GM21447 (cell line): ENCODE measurements around the gene CBR1.
"Not testable (repeated sequence)": the region's sequence is repeated elsewhere in the genome, so short reads cannot be mapped to it uniquely, and the experiment has no call there.

Source experiments
- ATAC-seq: cut with Tn5 transposase; IDR thresholded peaks from one replicate; pipeline ENCODE4 v1.9.1; 2021; ENCODE audit not compliant: unreplicated experiment

Gene CBR1

DNA sequence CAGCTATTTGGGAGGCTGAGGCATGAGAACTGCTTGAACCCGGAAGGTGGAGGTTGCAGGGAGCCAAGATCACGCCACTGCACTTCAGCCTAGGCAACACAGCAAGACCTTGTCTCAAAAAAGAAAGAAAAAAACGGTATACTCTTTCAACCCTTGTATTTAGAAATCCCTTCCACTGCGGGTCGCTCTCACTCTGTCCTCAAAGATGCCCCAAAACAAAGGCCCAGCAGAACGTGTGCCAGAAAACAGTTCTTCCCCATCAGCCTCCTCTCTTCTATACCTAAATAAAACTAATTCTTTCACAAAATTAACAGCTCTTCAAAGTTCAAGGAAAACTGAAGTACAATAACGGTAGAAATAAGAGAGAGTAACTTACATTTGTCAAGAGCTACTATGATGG is 22.7 kb upstream of the CBR1 start:
- no peak for ATAC-seq

DNA sequence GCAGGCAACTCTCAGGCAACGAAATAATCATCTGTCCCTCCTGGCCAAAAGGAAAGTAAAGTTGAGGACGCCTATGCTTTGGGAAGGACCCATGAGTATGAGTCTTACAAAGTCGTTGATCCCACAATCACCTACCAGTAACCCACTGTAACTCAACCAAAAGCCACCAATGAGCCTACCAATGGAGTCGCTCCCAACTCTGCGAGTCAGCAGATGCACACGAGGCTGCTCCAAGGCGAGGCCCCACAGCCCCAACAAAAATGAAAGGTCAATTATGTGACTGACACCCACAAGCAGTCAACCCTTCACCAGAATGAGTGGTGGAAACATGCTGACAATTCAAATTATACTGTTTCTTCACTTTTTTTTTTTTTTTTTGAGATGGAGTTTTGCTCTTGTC is 21.5 kb upstream of the CBR1 start:
- ATAC-seq = no peak

DNA sequence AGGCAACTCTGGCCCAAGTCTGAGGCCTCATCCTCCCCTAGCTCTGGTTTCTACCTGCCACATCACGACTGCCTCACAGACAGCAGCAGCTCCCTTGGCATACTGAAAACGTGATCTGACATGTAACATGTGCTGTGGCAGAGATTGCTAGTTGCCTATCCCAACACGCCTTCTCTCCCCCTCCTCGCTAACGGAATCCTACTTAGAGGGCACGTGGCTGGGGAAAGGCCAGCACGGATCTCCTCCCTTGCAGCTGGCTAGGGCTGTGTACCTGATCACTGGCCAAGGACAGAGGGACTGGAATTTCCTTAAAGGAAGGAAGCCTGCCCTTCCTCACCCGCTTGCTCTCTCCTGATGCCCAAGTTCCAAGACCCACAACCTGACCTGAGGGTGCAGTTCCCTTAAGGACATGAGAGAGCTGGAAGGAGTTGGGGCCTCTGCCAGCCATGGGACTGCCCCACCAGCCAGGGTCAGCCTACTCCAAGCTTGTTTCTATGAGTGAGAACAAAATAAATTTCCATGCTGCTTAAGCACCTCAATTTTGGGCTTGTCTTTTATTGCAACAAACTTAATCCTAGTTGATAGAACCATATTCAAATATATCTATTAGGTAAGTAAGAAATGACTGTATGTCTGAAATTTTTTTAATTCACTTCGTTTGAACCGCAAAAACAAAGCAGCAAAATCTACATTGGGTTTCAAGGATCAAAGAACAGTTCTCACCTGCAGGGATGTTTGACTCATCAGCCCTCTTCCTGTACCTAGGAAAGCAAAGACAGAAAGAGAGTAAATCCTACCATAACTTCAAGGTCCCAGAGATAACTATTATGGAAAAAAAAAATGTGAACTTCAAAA is 16.7 kb upstream of the CBR1 start:
- ATAC-seq = no peak

DNA sequence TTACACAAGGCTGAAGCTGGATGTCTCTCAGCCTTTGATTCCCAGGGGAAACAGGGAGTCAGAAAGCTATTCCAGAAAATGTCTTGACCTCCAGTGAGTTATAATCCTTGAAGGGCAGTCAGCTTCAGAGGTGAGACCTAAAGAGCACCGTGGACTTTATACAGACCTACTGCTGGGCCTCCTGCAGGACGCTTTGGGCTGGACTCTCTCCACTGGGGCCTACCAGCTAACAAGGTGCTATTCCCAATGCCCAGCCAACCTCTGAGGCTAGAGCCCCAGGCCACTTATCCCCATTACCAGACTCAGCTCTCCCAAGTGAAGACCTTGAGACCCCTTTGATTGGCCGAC is 16.1 kb upstream of the CBR1 start:
- ATAC-seq = no peak

DNA sequence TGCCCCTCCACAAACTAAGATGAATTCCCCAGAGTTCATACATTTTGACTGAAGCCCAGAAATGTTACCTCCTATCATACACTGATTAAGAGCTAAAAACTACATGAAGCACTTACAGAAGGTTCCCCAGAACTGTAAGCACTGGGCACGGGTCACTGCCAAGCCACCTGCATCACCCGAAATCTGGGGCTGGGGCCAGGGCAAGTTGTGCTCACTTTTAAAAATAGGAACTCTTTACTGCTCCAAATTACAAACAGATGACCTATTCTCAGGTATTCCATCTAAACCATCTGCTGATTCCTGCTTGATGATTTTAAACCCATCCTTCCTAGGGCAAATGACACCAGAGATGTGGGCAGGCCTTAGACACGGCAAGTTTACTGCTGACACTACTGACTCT is 14.3 kb upstream of the CBR1 start:
- ATAC-seq = no peak

DNA sequence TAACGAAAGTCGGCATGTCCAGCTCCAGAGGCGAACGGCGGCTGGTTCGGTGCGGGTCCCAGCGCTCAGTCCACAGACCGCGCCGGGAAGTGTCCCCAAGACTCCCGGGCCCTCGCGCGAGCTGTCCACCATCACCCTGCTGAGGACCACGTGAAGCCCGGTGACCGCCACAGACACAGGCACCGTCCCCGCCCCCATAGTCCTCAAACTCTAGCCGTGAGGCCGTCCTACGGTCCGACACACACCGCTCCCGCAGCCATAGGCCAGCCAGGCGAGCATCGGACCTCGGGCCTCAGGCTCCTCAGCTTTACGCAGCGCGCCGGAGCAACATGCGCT is 10.0 kb upstream of the CBR1 start:
- ATAC-seq = peak; percentile 38

DNA sequence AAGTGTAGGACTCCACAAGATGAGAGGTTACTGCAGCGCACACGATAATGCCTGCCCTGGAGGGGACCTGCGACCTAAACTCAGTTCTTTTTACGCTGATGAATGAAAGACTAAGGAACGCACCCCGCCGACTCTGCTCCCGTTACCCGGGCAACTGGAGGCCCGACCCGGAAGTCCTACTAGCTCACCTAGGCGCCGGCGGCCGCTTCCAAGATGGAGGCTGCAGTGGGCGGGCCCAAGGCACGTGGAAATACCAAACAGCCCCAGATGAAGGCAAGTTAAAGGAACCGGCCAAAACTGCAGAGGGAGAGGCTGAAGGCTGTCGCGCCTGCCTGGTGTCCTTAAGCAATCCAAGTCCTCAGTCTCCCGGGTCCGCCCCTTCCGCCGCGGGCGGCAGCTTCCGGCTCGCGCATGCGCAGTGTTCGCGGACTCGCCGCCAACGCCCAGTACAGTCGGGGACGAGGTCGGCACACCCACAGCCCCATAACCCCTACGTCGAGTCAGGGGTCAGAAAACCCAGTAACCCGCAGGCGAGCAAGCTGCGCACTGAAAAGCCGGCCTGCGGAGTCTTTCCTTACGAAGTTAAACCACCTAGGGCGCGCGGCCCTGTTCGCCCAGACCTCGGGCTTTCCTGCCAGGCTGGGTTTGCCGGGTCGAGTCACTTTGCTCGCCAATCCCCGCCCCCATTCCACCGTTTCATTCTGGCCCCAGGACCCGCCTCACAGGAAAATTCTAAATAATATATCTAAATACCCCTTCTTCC is 9.5 kb upstream of the CBR1 start, which contains the start of gene SETD4:
Gene SETD4 (minus strand): TSS at position 368 of the 763 bp plus-strand sequence. CDS start 1,638 bp downstream, outside the sequence.
- peak; percentile 81 for ATAC-seq

DNA sequence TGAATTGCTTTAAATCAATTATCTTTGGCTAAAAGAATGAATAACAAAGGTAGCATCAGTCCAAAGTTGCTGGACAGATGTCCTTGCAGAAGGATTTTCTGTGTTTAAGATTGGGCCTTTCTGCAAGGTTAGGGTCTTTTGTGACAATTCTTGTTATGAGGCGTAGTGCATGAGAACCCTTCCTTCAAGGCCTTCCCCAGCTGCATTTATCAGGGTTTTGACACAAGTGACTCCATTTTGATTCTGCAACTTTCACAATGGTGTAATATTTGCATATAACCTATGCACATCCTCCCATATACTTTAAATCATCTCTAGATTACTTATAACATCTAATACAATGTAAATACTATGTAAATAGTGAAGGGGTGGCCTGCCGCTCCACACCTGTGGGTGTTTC is 8.4 kb upstream of the CBR1 start:
- ATAC-seq = no peak

DNA sequence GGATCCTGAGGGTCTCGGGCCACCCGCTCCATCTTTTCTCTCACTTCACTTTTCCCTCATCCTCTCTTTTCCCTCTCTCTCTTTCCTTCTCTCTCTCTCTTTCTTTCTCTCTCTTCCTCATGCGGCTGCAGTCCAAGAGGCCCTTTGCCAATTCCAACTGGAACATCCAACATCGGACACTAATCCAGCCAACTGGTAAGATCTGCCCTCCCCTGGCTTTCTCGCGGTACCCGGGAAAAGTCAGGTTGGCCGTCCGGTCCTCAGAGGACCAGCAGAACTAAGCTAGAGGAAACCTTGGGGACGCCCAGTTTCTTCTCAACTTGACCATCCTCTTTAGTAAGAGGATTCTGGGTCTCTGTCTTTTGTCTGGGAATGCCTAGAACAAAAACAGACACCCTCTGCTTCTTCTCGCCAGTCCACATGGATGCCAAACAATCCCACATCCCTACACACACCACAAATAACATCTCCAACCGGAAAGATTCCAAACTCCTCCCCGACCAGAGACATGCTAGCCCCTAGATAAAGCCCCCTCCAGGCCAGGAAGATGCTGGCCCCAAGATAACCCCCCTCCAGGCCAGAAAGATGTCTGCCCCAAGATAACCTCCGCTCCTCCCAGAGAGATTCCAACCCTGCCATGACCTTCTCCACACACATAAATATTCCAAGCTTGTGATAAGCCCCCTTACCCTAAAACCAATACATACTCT is 6.3 kb upstream of the CBR1 start:
- ATAC-seq = no peak

DNA sequence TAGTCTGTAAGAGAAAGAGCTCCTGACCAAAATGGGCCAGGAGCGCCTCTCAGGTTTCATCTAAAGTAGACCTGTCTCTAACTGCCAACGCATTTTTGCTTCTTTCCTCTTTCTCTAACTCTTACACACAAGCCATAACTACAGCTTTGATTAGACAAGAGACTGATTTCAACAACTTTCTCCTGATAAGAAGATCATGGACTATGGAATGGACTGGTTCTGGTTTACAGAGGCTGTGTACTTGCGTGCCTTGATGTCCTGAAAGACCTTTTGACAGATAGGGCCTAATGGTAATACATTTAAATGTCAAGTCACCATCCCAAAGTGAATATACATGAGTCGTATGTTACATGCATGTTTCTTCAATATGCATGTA is 5.8 kb upstream of the CBR1 start:
- ATAC-seq = no peak

DNA sequence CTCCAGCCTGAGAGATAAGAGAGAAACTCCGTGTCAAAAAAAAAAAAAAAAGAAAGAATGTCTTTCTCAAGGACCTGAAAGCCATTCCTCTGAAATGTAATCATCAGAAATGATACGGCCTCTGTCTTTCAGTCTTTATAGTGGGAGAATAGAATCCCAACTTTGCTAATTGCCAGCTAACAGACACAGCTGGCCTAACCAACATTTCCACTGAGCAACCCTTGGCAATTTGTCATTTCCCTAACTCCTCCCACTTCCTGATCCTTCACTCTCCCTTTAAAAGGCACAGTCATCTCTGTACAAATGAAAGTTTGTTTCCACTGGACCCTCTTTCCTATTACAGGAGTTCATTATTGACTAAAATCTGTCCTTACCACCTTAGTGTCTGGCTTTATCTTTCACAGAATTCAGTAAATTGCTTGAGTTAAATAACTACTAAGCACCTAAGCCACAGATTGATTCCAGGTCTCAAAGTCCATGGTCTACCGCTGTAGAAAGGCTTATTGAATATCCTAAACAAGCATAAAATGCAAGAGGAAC is 4.3 kb upstream of the CBR1 start:
- ATAC-seq = no peak

DNA sequence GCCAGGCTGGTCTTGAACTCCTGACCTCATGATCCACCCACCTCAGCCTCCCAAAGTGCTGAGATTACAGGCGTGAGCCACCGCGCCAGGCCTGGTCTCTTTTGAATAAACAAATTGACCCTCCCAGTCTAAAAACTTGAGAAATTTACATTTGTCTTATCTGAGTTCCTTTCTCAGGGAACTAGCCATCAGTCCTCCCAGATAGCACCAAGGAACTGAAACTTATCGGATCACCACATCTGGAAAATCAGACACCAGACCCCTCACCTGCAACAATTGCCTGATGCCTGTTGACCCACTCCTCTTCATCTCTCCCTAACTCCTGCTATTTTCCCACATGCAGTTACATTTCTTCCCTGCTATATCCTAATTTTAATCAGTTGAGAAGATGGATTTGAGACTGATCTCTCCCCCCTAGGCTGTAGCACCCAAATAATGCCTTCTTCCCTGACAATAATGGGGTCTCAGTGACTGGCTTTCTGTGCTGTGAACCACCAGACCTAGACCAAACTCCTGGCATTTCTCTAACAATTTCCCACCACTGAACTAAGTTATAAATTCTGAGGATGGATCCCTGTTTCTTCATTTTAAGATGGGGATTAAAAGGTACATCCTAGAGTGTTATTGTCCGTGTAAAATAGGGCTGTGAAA is 951 bp upstream of the CBR1 start:
- ATAC-seq = no peak

DNA sequence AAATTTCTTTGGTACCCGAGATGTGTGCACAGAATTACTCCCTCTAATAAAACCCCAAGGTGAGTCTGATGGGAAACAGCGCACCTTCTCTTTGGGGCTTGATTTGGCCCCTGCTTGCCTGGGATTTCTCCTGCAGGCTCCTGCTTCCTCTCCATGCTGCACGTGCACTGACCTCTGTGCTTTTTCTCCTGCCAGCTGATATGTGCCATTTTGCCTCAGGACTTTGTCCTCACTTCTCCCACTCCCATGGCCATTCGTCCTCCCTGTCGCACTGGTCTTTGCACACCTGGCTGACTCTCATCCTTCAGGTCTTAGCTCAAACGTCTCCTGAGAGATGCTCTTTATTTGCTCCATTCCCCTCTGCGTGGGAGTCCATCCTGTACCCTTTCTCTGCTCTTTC is 1.2 kb downstream of the CBR1 start:
- ATAC-seq = no peak

DNA sequence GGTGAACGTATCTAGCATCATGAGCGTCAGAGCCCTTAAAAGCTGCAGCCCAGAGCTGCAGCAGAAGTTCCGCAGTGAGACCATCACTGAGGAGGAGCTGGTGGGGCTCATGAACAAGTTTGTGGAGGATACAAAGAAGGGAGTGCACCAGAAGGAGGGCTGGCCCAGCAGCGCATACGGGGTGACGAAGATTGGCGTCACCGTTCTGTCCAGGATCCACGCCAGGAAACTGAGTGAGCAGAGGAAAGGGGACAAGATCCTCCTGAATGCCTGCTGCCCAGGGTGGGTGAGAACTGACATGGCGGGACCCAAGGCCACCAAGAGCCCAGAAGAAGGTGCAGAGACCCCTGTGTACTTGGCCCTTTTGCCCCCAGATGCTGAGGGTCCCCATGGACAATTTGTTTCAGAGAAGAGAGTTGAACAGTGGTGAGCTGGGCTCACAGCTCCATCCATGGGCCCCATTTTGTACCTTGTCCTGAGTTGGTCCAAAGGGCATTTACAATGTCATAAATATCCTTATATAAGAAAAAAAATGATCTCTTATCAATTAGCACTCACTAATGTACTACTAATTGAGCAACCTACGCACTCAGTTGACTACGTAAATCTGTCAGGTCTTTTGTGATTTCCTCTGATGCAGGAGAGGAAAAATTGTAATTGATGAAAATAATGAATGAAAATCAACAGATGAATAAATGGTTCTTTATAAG is 2.8 kb downstream of the CBR1 start:
- no peak for ATAC-seq

DNA sequence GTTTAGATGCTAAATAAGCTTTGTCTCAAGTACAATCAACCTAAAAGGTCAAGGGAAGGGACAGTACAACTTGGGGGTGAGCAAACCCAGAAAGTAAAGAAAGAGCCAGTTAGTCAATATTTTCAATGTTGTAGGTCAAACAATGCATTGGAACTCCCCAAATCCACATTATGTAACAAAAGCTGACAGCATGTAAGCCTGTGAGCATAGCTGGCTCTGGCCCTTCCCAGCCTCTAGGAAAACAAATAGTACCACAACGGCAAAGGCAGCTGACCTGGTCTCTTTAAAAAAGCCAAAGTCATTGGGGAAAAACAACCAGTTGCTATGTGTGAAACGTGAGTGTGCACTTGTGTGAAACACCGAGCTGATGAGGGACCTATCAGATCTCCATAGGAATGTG is 3.4 kb downstream of the CBR1 start:
- ATAC-seq = no peak

DNA sequence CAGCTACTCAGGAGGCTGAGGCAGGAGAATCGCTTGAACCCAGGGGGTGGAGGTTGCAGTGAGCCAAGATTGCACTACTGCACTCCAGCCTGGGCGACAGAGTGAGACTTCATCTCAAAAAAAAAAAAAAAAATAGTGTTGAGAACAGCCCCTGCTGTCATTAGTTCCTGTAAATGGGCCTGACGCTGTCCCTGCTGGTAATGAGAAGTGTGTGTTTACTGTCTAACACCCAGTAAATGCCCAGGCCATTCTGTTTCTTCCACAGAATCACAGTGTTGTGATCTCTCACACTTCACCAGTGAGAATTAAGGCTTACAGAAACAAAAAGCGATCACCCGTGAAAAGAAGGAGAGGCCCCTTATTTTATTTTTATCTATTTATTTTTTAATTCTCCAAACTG is 4.1 kb downstream of the CBR1 start:
- not testable (repeated sequence) for ATAC-seq

DNA sequence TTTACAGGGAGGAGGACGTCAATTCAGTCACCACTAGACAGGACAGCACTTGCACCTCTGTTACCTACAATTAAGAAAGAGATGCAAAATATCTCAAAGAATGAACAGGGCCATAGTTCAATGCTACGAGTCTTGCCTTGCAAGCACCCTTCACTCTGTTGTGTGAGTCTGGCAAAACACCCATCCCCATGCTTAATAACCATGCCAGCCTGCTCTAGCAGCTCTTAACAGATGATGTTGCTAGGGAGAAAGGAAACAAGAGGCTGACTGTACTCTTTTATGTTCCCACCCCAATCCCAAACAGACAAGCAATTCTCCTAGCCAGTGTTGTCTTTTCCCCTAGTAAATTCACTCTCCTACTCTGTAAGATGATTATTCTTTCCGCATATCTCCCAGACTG is 5.3 kb downstream of the CBR1 start:
- no peak for ATAC-seq

DNA sequence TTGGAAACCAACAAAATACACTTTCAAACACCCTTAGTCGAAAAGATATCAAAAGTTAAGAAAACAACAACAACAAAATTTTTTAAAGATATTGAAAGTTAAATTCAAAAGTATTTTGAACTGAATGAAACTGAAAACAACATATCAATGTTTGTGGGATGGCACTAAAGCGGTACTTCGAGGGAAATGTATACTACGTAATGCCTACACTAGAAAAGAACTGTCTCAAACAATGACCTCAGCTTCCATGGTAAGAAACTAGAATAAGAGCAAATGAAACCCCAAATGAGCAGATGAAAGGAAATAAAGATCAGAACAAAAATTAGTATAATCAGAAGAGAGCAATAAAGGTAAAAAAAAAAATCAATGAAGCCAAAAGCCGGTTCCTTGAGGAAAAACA is 6.1 kb downstream of the CBR1 start:
- no peak for ATAC-seq

DNA sequence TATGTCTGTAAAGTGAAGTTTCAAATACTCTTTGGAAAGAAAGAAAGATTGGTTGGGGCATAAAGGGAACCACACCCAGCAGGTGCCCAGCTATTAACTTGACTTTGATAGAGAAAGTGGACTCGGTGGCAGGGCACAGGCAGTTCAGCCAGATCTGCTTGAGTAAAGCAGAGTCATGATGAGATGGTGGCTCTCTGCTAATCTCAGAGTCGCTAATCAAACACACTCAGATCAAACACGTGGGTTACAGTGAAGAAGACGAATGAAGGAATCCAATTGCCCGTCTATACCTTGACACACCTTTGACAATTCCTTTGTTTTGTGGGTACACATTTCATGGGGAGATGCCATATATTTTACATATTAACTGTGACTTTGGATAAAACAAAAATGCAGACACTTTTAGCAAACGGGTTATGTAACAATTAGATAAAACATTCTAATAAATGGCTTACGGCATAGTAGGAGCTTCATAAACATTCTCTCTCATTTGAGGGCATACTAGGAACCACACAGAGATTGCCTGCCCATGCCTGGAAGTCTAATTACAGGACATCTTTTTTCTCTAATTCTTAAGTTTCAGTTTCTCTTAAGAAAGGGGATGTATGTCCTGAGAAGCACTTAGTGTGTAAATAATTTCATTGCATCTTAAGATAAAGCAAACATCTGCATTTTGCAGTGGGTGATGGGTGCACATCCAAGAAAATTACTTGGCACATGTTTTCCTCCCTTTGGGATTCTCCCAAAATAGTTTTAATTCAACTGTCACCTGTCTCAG is 7.2 kb downstream of the CBR1 start:
- ATAC-seq = no peak

DNA sequence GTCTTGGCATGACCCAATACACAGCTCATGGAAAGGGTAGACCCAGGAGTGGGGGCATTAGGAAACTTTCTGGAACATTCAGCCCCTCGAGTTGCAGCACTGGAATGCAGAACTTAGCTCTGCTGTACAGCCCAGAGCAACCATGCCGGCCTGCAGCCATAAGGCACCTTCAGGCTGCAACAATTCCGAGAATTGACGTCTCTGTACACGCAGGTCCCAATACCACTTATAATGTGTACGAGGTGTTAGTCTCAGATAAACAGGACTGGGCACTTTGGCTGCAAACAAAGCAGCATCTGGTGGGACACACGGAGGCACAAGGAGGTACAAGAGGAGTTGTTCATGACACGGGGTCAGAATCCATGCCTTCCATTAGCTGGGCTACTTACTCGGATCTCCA is 7.9 kb downstream of the CBR1 start:
- ATAC-seq = no peak
